ENCODE results near the gene ERCC6L2. TPM values are rescaled to one million over a fixed set of nuclear protein-coding genes. Genes with fewer than 3 reads are reported as not detected.

ERCC6L2 gene
- total RNA-seq, 1 experiment from 2014 or later, result 43.0 TPM

GRCh38 chr9:95912773-95913172, 37.3 kb downstream of the ERCC6L2 start (continued):
- TF ChIP-seq ARID4B (CRISPR knock-in tag; IDR thresholded peaks at IDR 0.05; ENCODE audit: borderline replicate concordance), result no peak
- TF ChIP-seq ZSCAN18 (CRISPR knock-in tag; IDR thresholded peaks at IDR 0.05), result no peak
- TF ChIP-seq CBFB (CRISPR knock-in tag; IDR thresholded peaks at IDR 0.05; ENCODE audit: low read depth), result no peak
- TF ChIP-seq JUN (CRISPR knock-in tag; IDR thresholded peaks at IDR 0.05), result no peak
- TF ChIP-seq HMGA2 (CRISPR knock-in tag; IDR thresholded peaks at IDR 0.05), result no peak
- TF ChIP-seq AR (CRISPR knock-in tag; IDR thresholded peaks at IDR 0.05), result no peak
- no peak for TF ChIP-seq ZNF671 (CRISPR knock-in tag; IDR thresholded peaks at IDR 0.05)
- no peak for TF ChIP-seq ZNF396 (CRISPR knock-in tag; IDR thresholded peaks at IDR 0.05; ENCODE audit: borderline replicate concordance)
- no peak for TF ChIP-seq E2F4 (CRISPR knock-in tag; IDR thresholded peaks at IDR 0.05; ENCODE audit: borderline replicate concordance, low read depth)
- no peak for TF ChIP-seq RORB (CRISPR knock-in tag; IDR thresholded peaks at IDR 0.05)

- ATAC-seq (no peak), DNase-seq (ENCODE audit: low spot score) (no peak)
- TF ChIP-seq STAT6 (CRISPR knock-in tag; conservative IDR thresholded peaks at IDR 0.05; ENCODE audit: low read depth) (no peak), KAT7 (CRISPR knock-in tag; IDR thresholded peaks at IDR 0.05; ENCODE audit: borderline replicate concordance) (no peak), CTCF (IDR thresholded peaks at IDR 0.05) (no peak), ESRRA (CRISPR knock-in tag; IDR thresholded peaks at IDR 0.05; ENCODE audit: borderline replicate concordance) (no peak), TCF7 (CRISPR knock-in tag; IDR thresholded peaks at IDR 0.05; ENCODE audit: low read depth) (no peak), JAZF1 (CRISPR knock-in tag; IDR thresholded peaks at IDR 0.05) (no peak), ELF4 (CRISPR knock-in tag; IDR thresholded peaks at IDR 0.05; ENCODE audit: low read depth) (no peak), FOXK1 (CRISPR knock-in tag; IDR thresholded peaks at IDR 0.05) (no peak), ZNF512 (CRISPR knock-in tag; IDR thresholded peaks at IDR 0.05; ENCODE audit: borderline replicate concordance) (no peak), ZSCAN18 (CRISPR knock-in tag; IDR thresholded peaks at IDR 0.05) (no peak)
- CTCF ChIA-PET, result no interaction called here
- H3K36me3 Mint-ChIP-seq, result peaks cover 60% of the 10 kb centered on the region
- no peak overlapping the region for H3K27ac Mint-ChIP-seq
- no peaks in the 10 kb centered on the region for H3K27me3 Mint-ChIP-seq (ENCODE audit: low read depth)
- H3K4me3 Mint-ChIP-seq, result no peak overlapping the region
- POLR2A ChIA-PET, result no interaction called here
- peaks cover 13% of the 10 kb centered on the region for H3K4me1 Mint-ChIP-seq
- H3K9me3 Mint-ChIP-seq, result peaks cover 9% of the 10 kb centered on the region
Observed at GRCh38 chr9:95920017-95920416, 44.5 kb downstream of the ERCC6L2 start.

Data from WTC11 (cell line).